ENCODE measurements around the gene FAM98C. TPM values are rescaled to one million over a fixed set of nuclear protein-coding genes. Genes with fewer than 3 reads are reported as not detected.
A peak's percentile ranks its signal among the peaks of the same experiment; 100 is the strongest.

FAM98C gene
- total and polyA plus RNA-seq, 2 of the 13 experiments (the other 11 are each of a cell fraction or from before 2014, with no cell fraction given): 10.0 to 11.5 TPM

GRCh38 chr19:38374332-38375097 lies 28.4 kb upstream of the FAM98C start, which contains the start of gene PSMD8 (continued):
- peak; percentile 93 for TF ChIP-seq ARID4A (CRISPR knock-in tag; IDR thresholded peaks at IDR 0.05; ENCODE audit: borderline replicate concordance)
- TF ChIP-seq PCBP2 (optimal IDR thresholded peaks at IDR 0.05; ENCODE audit: low read depth, low read length, poor library complexity, severe bottlenecking): no peak
- TF ChIP-seq ZNF850 (CRISPR knock-in tag; conservative IDR thresholded peaks at IDR 0.05): no peak
- TF ChIP-seq, protein P1, sequence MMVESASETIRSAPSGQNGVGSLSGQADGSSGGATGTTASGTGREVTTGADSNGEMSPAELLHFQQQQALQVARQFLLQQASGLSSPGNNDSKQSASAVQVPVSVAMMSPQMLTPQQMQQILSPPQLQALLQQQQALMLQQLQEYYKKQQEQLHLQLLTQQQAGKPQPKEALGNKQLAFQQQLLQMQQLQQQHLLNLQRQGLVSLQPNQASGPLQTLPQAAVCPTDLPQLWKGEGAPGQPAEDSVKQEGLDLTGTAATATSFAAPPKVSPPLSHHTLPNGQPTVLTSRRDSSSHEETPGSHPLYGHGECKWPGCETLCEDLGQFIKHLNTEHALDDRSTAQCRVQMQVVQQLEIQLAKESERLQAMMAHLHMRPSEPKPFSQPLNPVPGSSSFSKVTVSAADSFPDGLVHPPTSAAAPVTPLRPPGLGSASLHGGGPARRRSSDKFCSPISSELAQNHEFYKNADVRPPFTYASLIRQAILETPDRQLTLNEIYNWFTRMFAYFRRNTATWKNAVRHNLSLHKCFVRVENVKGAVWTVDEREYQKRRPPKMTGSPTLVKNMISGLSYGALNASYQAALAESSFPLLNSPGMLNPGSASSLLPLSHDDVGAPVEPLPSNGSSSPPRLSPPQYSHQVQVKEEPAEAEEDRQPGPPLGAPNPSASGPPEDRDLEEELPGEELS (CRISPR knock-in tag; IDR thresholded peaks at IDR 0.05): peak; percentile 56
- peak; percentile 33; the same call in 1 of the 2 replicates for TF ChIP-seq TOE1 (CRISPR knock-in tag; IDR thresholded peaks at IDR 0.05)
- TF ChIP-seq NR2F6 (IDR thresholded peaks at IDR 0.05): no peak
- TF ChIP-seq NR2F6 (CRISPR knock-in tag; IDR thresholded peaks at IDR 0.05): no peak; the same call in 1 of the 2 replicates
- no peak; the same call in 1 of the 2 replicates for TF ChIP-seq ZBTB25 (CRISPR knock-in tag; IDR thresholded peaks at IDR 0.05)
- TF ChIP-seq, protein P2, sequence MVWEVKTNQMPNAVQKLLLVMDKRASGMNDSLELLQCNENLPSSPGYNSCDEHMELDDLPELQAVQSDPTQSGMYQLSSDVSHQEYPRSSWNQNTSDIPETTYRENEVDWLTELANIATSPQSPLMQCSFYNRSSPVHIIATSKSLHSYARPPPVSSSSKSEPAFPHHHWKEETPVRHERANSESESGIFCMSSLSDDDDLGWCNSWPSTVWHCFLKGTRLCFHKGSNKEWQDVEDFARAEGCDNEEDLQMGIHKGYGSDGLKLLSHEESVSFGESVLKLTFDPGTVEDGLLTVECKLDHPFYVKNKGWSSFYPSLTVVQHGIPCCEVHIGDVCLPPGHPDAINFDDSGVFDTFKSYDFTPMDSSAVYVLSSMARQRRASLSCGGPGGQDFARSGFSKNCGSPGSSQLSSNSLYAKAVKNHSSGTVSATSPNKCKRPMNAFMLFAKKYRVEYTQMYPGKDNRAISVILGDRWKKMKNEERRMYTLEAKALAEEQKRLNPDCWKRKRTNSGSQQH (CRISPR knock-in tag; IDR thresholded peaks at IDR 0.05; ENCODE audit: low read depth): peak; percentile 78
- TF ChIP-seq, protein P3, sequence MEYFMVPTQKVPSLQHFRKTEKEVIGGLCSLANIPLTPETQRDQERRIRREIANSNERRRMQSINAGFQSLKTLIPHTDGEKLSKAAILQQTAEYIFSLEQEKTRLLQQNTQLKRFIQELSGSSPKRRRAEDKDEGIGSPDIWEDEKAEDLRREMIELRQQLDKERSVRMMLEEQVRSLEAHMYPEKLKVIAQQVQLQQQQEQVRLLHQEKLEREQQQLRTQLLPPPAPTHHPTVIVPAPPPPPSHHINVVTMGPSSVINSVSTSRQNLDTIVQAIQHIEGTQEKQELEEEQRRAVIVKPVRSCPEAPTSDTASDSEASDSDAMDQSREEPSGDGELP (IDR thresholded peaks at IDR 0.05; ENCODE audit: borderline replicate concordance, low read depth): peak; percentile 85; the same call in 1 of the 2 replicates
- no peak; the same call in 1 of the 2 replicates for TF ChIP-seq ZNF598 (CRISPR knock-in tag; IDR thresholded peaks at IDR 0.05; ENCODE audit: borderline replicate concordance)
- peak; percentile 97 for TF ChIP-seq NRL (CRISPR knock-in tag; IDR thresholded peaks at IDR 0.05; ENCODE audit: borderline replicate concordance)
- 0 out of 2 replicates have a peak, but pooled peaks have one; percentile 65 for TF ChIP-seq IRF2 (CRISPR knock-in tag; IDR thresholded peaks at IDR 0.05)
- TF ChIP-seq, protein P4, sequence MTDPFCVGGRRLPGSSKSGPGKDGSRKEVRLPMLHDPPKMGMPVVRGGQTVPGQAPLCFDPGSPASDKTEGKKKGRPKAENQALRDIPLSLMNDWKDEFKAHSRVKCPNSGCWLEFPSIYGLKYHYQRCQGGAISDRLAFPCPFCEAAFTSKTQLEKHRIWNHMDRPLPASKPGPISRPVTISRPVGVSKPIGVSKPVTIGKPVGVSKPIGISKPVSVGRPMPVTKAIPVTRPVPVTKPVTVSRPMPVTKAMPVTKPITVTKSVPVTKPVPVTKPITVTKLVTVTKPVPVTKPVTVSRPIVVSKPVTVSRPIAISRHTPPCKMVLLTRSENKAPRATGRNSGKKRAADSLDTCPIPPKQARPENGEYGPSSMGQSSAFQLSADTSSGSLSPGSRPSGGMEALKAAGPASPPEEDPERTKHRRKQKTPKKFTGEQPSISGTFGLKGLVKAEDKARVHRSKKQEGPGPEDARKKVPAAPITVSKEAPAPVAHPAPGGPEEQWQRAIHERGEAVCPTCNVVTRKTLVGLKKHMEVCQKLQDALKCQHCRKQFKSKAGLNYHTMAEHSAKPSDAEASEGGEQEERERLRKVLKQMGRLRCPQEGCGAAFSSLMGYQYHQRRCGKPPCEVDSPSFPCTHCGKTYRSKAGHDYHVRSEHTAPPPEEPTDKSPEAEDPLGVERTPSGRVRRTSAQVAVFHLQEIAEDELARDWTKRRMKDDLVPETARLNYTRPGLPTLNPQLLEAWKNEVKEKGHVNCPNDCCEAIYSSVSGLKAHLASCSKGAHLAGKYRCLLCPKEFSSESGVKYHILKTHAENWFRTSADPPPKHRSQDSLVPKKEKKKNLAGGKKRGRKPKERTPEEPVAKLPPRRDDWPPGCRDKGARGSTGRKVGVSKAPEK (CRISPR knock-in tag; IDR thresholded peaks at IDR 0.05; ENCODE audit: borderline replicate concordance): no peak
- TF ChIP-seq NFE2L2 (IDR thresholded peaks at IDR 0.05; ENCODE audit: low read length): no peak
- peak; percentile 94 for TF ChIP-seq ARNT2 (CRISPR knock-in tag; IDR thresholded peaks at IDR 0.05; ENCODE audit: low read depth)
